ENCODE results near the gene TET1. TPM values are rescaled to one million over a fixed set of nuclear protein-coding genes. Genes with fewer than 3 reads are reported as not detected.

TET1 gene
- total and polyA plus RNA-seq, 9 of the 15 experiments (the other 6 are each of a cell fraction or from before 2014, with no cell fraction given): 2.6 to 21.3 (median 11.6) TPM

- TF ChIP-seq RERE (CRISPR knock-in tag; IDR thresholded peaks at IDR 0.05; ENCODE audit: borderline replicate concordance) (no peak), ERF (CRISPR knock-in tag; IDR thresholded peaks at IDR 0.05) (no peak), MTA2 (IDR thresholded peaks at IDR 0.05; ENCODE audit: low read depth) (no peak), ZNF143 (CRISPR knock-in tag; IDR thresholded peaks at IDR 0.05) (no peak), ZNF584 (CRISPR knock-in tag; IDR thresholded peaks at IDR 0.05; ENCODE audit: low read depth) (no peak), KDM1A (IDR thresholded peaks at IDR 0.05) (no peak), EP300 (IDR thresholded peaks at IDR 0.05; ENCODE audit: low read length) (no peak), POLR3G (IDR thresholded peaks at IDR 0.05; ENCODE audit: extremely low read depth, insufficient read length, insufficient replicate concordance) (no peak), POLR2AphosphoS2 (IDR thresholded peaks at IDR 0.05; ENCODE audit: low read length) (no peak), ZKSCAN8 (CRISPR knock-in tag; IDR thresholded peaks at IDR 0.05) (no peak), SIN3B (IDR thresholded peaks at IDR 0.05; ENCODE audit: low read depth) (no peak), CUX1 (CRISPR knock-in tag; IDR thresholded peaks at IDR 0.05) (no peak)
Observed at GRCh38 chr10:68665841-68666240, 105.7 kb downstream of the TET1 start (continued).

Data from K562 (cell line).